Stomach (tissue), 4 donors: Measurements from ENCODE around the gene EFCAB10.

Experiments used
- CTCF ChIP-seq, 7 experiments: fragments of 450-650 bp in 4 of 7; fragments of 200-600 bp in 3 of 7; sonication (generic) in 3 of 7; IDR thresholded peaks; one replicate each; pipeline ENCODE4 v1.5.1; 2016 to 2019; ENCODE audit warnings: antibody characterized with exemption in 7 of 7, control low read depth in 2 of 7, mild to moderate bottlenecking in 1 of 7
- EP300 ChIP-seq: sonication (generic); formaldehyde crosslinking; IDR thresholded peaks from one replicate; pipeline ENCODE4 v1.6.1; 2017; ENCODE audit warnings: antibody characterized with exemption
- POLR2A ChIP-seq, 4 donors: fragments of 450-650 bp; IDR thresholded peaks; one replicate each; pipeline ENCODE4 v1.6.1; 2016; ENCODE audit warnings: antibody characterized with exemption in 4 of 4, control low read depth in 2 of 4, mild to moderate bottlenecking in 1 of 4, moderate library complexity in 1 of 4
- POLR2AphosphoS5 ChIP-seq, 3 donors: sonication (generic); formaldehyde crosslinking; IDR thresholded peaks; one replicate each; pipeline ENCODE4 v1.6.1; 2016; ENCODE audit warnings: antibody characterized with exemption in 3 of 3

- TF ChIP-seq CTCF (IDR thresholded peaks at IDR 0.05) (no peak), POLR2A (IDR thresholded peaks at IDR 0.05) (no peak), POLR2AphosphoS5 (IDR thresholded peaks at IDR 0.05) (no peak), EP300 (no peak)
These were observed 13.5 kb downstream of the EFCAB10 start for GRCh38 chr7:105567821-105568220.
